Measurements from ENCODE around the gene PLA2G4A.

PLA2G4A gene

DNA sequence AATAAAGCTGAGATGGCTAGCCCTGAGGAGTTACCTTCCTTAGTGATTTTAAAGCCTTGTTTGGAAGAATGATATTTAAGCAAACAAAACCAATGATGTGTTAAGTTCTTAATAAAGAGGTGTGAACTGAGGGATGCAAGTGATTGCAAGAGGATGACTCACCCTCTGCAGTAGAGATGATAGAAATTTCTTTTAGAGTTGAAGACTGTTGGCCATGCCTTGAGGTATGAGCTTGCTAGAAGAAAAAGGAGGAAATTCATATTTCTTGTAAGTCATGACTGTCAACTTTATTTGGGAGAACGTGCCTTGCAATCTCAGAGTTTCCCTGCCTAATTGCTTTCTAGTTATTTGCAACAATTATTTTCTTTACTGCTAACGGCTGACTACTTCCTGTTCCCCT is 94.7 kb downstream of the PLA2G4A start:
- no peak for DNase-seq

DNA sequence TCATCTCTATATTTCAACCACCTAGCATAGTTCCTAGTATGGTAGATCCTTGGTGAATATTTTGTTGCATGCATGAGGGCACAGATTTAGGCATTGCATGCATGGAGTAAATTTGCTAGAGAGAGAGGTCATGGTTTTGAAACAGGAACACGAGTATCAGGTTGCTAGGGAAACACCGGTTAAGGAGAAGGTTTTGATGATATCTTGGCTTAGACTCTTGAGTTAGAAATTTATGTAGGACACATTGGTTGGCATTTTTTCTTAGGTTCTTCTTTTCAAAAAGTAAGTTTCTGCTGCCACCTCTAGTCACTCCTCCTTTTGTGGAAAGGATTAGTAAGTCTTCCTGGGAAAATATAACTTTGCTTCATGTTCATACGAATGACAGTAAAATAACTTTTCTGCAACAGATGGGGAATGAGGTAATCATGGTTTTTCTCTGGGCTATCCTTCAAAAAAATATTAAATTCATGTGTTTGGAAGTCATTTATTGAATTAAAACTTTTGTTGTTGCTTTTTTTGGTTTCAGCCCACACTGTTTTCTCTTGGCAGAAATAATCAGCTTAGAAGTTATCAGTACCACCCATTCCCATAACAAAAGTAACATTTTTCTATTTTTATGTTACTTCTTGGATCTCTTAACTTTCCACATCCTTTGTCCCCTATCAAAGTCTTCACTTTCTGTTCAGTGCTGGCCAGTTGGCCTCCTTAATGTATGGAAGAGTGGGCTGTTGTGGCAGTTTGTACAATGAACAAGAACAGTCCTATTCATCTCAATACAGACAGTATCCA is 97.3 kb downstream of the PLA2G4A start:
- DNase-seq = no peak

DNA sequence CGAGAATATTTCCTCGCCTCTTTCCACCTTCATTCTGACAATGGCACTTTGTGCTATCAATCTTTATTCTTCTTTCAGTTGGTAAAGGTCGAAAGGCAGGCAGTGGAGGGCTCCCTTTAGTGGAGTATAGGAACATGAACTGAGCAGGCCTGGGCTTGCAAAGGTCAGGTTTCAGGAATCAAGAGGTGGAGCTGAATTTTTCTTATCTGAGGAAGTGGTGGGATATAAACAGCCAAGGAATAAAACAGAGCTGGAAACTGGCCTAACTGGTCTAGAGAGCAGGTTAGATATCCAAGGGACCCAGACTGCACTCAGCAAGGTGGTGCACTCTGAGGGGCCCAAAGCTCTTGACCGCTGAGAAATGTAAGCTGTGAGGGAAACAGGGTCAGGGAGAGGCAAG is 99.1 kb downstream of the PLA2G4A start:
- no peak for DNase-seq

DNA sequence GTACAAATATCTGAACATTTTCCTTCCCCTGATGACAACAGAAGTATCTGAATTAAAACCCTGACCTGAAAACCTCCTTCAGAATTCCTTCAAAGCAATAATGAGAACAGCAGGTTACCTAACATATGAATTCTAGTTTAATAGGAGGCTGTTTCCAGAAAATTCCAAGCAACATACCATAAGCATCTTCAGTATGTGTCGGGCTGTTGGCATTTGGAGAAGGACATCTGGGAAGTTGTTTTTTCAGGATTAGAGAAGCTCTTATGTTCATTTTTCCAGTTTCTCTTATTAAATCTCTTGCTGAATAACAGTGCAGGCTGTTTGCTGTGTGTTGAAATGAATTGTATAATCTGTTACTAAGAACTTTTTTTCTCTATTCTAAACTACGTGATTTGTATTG is 101.5 kb downstream of the PLA2G4A start:
- DNase-seq = no peak

DNA sequence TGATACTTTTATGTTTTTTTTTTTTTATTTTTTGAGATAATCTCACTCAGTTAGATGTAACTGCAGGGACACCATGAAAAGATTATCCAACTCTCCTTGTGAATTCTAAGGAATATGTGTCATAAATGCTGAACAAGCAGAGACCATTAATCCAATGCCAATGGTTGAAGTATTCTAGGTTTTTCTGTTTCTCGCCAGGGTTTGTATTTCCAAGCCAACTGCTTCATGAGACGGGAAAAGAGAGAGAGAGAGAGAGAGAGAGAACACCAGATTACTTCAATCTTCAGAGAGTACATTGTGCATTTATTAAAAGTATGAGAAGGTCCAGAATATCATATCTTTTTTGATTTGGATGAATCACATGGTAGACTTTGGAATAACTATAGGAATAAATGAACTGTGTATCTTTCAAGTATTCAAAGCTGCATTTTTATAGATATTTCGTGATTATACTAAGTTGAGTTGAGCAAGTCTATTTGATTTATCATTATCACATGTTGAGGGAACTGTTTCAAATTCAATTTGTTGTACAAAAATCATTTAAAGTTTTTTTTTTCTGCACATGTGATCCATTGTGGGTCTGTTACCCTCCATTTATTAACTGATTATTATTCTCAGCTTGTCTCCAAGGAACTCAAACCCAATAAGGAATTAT is 108.4 kb downstream of the PLA2G4A start:
- no peak for DNase-seq

DNA sequence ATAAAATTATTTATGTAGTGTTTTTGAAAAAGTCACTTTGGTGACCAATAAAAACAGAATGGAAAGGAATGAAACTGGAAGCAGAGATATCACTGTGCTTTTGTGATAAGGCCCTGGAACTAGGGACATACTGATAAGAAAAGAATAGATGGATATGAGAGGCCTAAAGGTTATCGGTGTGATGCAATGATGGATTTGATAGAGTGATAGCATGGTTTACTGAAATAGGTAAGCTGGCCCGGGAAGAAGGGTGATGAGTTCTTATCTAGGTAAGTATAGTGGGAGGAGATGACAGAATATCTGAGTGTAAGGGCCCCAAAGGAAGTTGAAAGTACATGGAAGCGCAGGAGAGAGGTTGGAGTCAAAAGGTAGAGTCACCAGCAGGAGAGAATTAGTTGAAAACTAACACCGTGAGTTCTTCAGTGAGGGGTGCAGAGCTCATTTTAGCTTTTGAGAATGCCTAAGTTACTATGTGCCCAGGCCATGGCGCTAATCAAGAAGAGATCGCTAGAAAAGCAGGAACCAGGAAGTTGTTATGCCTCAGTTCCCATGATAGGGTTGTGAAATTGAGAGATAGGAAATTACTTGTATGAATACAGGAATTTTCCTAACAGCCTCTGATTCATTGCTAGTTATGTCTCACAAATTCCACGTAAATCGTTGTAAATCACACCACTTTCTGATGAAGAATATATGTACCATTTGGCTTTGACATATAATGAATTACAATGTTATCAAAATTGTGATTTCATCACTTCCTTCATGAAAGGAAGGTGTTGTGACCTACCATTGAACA is 115.3 kb downstream of the PLA2G4A start:
- DNase-seq = no peak

DNA sequence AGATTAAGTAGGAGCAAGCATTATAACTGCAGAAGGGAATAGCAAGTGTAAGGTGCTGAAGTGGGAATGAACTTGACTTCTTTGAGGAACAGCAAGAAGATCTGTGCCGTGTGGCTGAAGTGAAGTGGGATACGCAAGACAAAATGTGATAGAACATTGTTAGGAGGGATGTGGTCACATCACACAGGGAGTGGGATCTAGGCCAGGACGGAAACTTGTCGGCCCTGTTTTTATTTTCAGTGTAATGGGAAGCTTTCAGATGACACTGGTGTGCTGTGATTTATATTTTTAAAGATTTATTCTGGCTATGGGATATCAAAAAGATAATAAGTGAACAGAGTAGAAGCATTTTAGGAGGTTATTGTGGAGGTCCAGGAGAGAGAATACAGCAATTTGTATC is 116.4 kb downstream of the PLA2G4A start:
- no peak for DNase-seq

DNA sequence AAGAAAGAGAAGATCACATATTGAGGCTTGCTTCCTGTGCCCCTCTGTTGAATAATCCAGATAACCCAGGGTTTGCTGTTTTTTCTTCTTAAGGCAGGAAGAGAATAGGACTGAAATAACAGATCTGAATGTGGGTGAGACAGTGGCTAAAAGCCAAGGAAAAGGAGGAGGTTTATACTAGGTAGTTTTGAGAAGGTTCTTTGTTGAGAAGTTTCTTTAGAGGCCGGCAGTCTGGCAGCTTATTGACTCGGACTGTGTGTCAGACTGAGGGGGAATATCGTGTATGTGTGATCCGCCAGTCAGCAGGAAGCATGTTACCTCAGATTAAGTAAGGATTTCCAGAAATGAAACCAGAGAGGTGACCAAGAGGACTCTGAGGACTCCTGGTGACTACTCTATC is 119.8 kb downstream of the PLA2G4A start:
- no peak for DNase-seq

DNA sequence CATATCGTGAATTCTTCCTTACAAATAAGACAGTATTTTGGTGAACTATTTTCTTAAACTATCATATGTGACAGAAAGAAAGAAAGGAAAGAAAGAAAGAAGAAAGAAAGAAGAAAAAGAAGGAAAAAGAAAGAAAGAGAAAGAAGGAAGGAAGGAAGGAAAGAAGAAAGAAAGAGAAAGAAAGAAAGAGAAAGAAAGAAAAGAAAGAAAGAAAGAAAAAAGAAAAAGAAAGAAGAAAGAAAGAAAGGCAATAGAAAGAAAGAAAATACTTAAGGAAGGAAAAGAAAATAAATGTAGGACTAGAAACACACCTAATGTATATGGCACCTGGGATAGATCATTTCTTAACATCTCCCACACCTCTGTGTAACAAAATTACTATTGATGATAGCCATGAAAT is 120.4 kb downstream of the PLA2G4A start:
- no peak for DNase-seq

DNA sequence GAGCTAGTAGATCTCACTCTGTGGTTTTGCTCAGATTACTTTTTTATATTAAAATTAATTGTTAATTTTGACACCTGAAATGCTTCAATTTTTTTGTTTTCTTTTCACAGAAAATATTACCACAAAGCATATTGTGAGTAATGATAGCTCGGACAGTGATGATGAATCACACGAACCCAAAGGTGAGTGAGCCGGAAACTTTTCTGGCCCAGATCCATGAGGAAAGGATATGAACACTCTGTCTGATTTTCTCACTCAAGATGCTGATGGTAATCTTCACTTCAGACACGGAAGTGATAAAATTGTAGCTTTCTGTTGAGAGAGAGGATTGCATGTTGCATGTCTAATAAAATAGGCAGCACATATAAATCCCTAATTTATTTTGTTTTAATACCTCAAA is 121.8 kb downstream of the PLA2G4A start:
- DNase-seq = no peak

DNA sequence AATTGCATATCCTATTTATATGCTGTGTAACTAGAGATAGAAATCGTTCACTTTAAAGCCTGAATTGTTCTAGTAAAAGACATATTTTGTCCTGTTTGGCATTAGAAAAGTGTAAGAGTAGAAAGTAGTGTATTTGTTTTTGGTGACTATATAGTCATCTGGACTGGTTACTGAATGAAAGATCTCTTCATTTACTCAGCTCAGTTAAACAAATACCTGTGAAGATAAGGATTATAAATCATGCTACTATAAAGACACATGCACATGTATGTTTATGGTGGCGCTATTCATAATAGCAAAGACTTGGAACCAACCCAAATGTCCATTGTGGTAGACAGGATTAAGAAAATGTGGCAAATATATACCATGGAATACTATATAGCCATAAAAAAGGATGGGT is 125.1 kb downstream of the PLA2G4A start:
- no peak for DNase-seq

DNA sequence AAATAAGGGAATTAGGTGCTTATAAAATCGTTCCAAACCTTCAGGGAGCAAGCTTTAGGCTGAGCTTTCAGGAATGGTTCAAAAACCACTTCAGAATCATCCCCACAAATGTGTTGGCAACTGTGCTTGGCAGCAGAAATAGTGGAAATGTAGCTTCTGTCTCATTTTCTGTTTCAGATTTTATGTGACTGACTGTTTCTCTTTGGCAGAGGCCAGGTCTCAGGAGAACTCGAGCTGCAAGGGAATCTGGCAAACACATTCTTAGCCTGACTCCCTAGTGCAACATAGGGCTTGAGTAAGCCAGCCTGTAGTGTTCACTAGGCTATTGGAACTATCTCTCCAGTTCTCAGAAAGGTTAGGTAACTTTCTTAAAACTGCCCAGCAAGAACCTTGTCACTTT is 128.6 kb downstream of the PLA2G4A start:
- DNase-seq = no peak

DNA sequence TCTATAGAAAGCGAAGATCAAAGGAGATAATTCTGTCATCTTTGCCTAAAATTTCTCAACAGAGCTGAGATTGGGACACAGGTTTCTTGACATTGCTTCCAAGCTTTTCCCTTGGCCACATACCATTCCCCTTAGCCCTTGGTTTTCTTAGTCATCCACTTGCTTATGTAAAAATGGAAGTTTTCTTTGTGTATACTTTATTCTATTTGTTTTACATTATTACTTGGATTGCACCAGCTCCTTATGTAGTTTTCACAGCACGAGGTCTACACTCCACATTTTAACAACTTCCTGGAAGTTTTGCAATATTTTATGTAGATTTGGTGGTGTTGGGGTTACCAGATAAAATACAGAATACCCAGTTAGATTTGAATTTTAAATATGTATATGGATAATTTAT is 129.8 kb downstream of the PLA2G4A start:
- no peak for DNase-seq

DNA sequence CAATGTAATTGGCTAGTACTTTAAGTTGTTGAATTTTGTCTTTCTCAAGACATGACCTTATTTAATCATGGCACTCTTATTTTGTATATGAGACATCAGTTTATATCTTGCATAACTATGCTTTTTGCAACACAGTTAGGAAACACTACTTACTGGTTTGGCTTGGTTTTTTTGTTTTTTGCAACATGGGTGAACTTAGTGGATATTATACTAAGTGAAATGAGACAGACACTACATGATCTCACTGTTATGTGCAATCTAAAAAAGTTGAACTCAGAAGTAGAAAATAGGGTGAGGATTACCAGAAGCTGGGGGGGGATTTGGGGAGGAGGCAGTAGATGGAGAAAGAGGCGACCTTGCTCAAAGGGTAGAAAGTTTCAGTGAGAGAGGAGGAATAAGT is 132.1 kb downstream of the PLA2G4A start:
- no peak for DNase-seq

DNA sequence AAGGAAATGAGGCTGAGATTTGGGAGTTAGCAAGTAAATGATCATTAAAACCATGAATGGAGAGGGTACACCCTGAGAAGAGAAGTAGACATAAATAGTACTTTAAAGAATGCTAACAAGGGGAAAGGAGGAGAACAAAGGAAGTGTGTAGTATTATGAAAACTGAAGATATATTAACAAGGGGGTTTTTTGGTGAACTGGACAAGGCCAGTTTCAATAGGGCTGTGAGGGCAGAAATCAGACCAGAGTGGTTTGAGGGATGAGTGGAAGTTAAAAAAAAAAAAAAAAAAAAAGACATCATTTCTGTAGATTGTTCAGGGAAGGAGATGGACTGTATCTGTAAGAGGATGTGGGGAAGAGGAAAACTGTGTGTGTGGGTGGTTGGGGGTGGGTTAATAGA is 137.1 kb downstream of the PLA2G4A start:
- no peak for DNase-seq

DNA sequence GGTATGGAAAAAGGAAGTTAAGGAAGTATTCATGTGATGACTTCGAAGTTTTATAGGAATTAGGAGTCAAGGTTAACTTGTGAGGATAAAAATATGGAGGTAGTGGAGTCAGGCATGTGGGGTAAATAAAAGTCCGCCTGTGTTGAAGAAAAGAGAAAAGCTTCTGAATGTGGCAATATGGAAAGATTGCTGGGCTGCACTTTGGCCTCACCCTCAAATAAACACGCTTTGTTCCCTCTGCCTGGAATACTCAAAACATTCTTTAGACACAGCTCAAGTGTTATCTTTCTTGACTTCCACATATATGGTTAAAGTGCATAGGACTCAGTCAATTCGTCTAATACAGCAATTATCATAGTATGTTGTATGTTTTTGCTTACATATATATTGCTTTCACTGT is 137.7 kb downstream of the PLA2G4A start:
- DNase-seq = no peak

DNA sequence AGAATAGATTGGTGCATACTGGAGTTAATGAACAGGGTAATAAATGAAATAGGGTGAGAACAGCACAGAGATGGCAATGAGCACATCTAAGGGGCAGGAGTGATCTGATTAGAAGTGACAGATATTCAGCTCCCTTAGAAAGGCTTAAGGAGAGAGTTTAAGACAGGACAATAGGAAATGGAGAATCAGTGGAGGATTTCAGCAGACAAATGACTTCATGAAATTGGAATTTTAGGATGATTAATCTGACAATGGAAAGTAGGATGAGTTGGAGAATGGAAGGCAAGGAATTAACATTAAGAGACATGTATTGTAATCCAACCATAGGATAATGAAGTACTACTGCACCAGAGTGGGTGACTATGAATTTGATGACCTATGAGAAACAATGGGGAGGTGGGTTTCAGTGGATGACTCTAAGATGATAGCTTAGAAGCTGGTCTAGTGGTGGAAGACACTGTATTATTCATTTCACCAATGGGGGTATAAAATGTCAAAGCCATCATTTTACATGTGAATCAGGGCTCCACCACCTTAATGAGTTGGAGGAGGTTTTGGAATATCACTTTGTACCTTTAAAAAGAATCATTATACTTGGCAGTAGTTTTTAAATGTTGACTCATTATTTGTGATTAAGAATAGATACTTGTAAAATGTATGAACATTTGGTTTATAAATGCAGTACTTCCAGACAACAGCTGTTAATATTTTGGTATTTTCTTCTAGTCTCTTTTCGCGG is 139.1 kb downstream of the PLA2G4A start:
- DNase-seq = no peak

DNA sequence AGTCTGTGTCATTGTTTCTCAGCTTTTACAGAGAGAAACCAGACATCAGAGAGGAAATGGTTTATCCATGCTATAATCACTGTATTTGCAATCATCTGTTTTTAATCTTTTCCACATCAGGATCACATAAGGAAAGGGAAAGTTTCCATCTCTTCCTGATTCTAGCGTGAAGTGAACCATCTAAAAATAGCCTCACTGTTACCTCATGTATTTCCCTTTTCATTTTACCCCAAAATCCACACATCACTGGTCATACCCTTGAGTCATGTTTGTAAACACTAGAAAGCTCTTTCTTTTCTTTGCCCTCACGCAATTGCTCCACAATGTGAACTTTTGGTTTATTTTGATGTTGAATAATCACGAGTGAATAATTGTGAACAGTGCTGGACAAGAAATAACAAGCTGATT is 146.0 kb downstream of the PLA2G4A start:
- no peak for DNase-seq

DNA sequence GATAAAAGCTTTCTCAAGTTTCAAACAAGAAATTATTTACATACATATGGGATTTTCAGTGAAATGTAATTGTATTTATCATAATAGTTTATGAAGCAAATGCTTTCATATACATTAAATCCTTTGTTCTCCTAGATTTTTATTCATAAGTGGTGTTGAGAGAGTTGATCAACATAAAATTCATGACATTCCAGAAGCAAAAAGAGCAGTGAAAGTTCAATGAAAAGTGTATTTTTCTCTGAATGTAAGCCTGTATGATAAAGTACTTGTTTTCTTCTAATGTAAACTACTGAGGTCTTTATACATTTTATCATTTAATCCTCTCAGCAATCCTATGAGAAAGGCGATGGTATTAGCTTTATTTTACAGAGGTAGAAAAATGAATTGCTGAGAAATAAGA is 146.5 kb downstream of the PLA2G4A start:
- no peak for DNase-seq

DNA sequence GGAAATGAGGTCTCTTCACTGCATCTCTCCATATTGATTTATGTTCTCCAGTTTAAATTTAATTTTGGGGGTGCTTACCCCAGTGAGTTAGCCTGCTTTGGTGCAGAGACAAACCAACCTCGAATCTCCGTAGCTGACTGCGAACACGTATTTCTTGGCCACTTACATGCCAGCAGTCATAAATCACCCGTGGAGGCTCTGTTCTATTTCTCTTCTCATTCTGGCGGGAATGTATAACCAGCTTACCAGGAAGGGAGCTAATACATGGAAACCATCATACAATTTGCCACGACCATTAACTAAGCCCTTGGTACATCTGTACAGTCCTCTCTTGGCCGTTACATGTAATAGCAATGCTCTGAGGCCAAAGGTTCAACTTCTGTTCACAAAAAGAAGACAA is 148.0 kb downstream of the PLA2G4A start:
- no peak for DNase-seq

DNA sequence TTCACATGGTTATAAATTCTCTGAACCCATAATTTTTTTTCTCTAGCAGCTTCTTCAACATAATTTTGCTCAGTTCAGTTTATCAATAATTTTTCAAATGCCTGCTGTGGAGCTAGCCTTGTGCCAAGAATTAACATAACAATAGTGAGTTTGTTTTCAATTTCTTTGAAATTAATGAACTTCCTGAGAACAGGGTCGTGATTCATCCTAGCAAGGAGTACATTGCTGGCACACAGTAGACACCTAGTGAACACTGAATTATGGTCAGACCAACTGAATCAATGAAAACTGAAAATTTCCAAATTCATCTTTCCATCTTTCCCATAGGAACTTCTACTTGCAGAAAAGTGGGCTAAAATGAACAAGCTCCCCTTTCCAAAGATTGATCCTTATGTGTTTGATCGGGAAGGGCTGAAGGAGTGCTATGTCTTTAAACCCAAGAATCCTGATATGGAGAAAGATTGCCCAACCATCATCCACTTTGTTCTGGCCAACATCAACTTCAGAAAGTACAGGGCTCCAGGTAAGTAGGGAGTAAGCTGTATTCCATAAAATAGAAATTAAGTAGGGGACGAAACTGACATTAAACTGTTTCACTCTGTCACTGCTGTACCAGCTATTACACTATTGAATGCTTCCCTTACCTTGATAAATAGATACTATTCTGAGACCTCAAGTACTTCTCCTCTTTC is 148.7 kb downstream of the PLA2G4A start:
- no peak for DNase-seq
